AG09309 (cell line): ENCODE measurements around the gene MAGI2.

Source experiments
- DNase-seq: peaks from one replicate; pipeline ENCODE4 v3.0.0-alpha.2; 2010; ENCODE audit warnings: low read depth
- H3K4me3 ChIP-seq: 2 replicates; pipeline ENCODE4 v1.5.1; 2011; ENCODE audit warnings: mild to moderate bottlenecking, low read depth, low read length, moderate library complexity; ENCODE audit not compliant: control insufficient read depth
- TF ChIP-seq, protein P1 (sequence below): IDR thresholded peaks from 2 replicates; pipeline ENCODE4 v1.5.1; 2011; ENCODE audit warnings: mild to moderate bottlenecking, low read depth, low read length, inconsistent platforms; ENCODE audit not compliant: insufficient read depth, control insufficient read depth; ENCODE audit errors: missing control alignments

MAGI2 gene

DNA sequence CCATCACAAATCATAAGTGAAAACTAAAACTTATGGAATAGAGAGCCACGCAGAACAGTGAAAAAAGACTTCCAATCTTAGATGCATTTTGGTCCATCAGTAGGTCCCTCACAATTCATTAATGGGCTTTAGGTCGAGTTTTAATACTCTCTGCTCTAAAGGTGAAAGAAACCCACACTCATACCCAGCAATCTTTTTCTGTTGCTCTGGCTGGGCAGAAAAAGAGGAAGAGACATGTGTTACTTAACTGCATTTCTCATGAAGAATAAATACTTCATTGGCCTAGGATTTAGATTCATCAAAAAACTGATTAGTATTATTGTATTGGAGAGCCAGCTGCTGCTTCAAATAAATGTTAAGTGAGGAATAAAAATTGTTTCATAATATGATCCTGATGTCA lies 1009.2 kb downstream of the MAGI2 start:
- TF ChIP-seq, protein P1, sequence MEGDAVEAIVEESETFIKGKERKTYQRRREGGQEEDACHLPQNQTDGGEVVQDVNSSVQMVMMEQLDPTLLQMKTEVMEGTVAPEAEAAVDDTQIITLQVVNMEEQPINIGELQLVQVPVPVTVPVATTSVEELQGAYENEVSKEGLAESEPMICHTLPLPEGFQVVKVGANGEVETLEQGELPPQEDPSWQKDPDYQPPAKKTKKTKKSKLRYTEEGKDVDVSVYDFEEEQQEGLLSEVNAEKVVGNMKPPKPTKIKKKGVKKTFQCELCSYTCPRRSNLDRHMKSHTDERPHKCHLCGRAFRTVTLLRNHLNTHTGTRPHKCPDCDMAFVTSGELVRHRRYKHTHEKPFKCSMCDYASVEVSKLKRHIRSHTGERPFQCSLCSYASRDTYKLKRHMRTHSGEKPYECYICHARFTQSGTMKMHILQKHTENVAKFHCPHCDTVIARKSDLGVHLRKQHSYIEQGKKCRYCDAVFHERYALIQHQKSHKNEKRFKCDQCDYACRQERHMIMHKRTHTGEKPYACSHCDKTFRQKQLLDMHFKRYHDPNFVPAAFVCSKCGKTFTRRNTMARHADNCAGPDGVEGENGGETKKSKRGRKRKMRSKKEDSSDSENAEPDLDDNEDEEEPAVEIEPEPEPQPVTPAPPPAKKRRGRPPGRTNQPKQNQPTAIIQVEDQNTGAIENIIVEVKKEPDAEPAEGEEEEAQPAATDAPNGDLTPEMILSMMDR, result no peak
- DNase-seq, result no peak
- no peak overlapping the region for H3K4me3 ChIP-seq

DNA sequence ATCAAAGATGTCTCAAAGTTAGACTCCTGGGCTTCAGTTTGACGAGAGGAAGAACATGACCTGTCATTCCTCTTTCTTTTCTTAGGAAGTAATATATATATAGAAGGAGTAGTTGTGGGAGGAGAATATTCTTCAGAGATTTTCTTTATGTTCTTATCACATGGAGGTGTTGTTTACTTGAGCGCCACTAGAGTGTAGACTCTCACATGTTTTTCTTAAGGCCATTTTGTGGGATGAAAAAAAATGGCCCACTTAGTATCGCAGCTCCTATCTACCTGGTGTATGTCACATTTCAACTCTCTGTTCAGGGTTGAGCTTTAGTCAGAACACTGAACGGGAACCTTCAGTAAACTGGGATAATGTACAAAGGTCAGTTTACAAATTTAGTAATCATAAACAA lies 1009.7 kb downstream of the MAGI2 start:
- H3K4me3 ChIP-seq, result no peak overlapping the region
- DNase-seq, result no peak
- TF ChIP-seq, protein P1, result no peak

DNA sequence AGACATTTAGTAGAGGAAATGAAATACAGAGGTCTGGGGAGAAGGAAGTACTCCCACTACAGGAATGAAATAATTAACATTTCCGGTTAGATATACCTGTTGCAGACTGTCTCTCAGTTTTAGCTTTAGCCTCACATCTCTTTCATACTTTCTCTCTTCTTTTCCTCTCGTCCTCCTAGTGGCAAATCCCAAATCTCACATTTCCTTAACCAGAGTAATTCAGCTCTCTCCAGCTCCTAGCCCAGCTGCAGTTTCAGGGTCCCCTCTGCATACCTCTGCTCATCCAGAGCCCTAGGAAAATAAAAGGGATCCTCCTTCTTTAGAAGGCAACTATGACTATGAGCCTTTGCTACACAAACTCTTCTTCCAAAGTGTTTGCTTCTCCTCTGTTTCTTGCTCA lies 1011.7 kb downstream of the MAGI2 start:
- no peak for DNase-seq
- TF ChIP-seq, protein P1, result no peak
- H3K4me3 ChIP-seq, result no peak overlapping the region

DNA sequence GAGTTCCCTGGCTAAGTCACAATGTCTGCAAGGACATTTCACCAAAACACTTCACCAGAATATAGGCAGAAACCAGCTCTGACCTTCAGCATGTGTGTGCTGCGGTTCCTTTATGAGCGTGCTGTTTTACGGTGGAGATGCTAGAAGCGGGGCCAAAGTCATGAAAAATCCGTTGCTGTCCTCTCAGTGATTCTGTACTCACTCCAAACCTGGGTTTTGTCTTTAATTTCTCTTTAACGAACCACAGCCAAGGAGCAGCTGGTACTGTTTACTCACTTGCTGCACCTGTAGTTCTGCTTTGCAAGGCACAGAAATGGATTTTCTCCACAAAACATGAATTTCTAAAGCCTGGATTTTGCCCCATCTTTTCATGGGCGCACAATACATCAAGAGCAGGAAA lies 1015.0 kb downstream of the MAGI2 start:
- H3K4me3 ChIP-seq, result no peak overlapping the region
- TF ChIP-seq, protein P1, result no peak
- no peak for DNase-seq

DNA sequence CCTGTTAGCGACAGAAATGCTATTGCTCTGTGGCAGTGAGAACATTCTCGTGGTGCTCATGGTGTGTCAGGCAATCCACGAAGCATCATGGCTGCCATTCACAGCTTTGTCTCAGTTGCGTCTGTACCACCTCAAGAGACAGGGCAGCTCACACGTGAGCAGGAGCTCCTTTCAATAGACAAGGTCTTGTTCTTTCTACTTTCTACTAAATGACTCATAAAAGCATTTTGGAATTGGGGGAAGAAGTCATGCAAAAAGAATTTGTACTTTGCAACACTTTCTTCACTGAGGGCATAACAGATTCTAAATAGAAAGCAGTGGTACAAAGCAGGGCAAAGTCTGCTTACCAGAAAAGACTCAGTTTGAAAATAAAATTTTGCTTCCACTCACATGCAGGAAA lies 1016.3 kb downstream of the MAGI2 start:
- no peak overlapping the region for H3K4me3 ChIP-seq
- TF ChIP-seq, protein P1, result no peak
- peak; percentile 44 for DNase-seq

DNA sequence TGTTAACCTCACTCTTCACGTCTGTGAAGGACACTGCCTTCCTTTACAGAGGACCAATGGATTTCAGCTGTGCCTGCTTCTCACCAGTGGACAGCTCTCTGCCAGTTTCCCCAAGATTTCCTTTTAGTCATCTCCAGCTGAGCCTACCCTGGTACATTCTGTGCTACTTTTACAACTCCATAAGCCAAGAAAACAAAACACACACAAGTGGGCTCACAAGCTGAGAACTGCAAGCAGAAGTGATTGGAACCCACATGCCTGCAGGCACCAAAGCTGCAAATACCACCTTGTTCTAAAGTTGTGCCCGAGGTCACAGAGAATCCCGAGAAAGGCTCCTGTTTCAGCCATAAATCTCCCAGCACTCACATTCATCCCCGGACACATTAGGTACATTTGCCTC lies 1018.1 kb downstream of the MAGI2 start:
- no peak for DNase-seq
- H3K4me3 ChIP-seq, result no peak overlapping the region
- TF ChIP-seq, protein P1, result no peak

DNA sequence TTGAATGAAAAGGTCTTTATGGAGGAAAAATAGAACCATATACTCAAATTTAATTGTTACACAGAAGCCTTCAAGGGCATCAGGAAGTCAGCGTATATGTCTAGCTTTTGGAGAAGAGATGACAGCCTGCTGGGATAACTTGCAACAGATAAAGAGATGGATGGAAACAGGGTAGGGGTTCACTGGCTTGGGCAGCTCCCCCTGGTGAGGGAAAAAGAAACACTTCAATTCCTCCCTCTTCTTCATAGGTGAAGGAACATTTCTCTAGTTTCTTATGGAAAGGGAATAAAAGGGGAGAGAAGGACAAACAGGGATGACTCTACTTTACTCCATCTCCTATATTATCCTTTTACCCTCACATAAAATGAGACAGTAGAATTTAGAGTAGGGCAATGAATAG lies 1019.2 kb downstream of the MAGI2 start:
- no peak for DNase-seq

More for the DNA sequence above, 1019.2 kb downstream of the MAGI2 start:
- no peak overlapping the region for H3K4me3 ChIP-seq
- TF ChIP-seq, protein P1, result no peak
